COLO668 (cell line): ENCODE results near the gene COPE.
"Not testable (repeated sequence)": the region's sequence is repeated elsewhere in the genome, so short reads cannot be mapped to it uniquely, and the experiment has no call there.

Experiments used
- DNase-seq: peaks from one replicate; lab custom pipeline; 2025; ENCODE audit not compliant: unreplicated experiment; lab: John Stamatoyannopoulos, UW

The COPE gene

GRCh38 chr19:18910010-18910409 is 9.2 kb downstream of the COPE start:
- no peak for DNase-seq

DNA sequence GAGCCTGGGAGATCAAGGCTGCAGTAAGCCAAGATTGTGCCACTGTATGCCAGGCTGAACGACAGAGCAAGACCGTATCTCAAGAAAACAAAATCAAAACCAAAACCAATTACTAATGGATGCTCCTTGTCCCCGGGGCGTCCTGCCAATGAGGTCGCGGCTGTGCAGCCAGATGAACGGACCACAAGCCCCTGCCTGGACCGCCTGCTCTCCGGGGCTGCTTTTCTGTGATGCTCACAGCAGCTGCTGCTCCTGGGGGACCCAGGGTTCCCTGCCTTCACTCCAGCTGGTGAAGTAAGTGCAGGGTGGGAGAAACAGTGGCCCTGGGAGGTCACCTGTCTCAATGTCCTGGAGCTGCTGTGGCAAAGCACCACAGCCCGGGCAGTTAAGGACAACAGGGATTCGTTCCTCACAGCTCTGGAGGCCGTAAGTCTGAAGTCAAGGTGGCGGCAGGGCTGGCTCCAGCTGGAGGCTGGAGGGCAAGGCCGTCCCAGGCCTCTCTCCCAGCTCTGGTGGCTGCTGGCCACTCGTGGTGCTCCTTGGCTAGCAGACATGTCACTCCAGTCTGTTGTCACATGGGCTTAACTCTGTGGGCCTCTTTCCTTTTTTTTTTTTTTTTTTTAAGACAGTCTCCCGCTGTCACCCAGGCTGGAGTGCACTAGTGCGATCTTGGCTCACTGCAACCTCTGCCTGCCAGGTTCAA is 10.1 kb downstream of the COPE start:
- DNase-seq = no peak

DNA sequence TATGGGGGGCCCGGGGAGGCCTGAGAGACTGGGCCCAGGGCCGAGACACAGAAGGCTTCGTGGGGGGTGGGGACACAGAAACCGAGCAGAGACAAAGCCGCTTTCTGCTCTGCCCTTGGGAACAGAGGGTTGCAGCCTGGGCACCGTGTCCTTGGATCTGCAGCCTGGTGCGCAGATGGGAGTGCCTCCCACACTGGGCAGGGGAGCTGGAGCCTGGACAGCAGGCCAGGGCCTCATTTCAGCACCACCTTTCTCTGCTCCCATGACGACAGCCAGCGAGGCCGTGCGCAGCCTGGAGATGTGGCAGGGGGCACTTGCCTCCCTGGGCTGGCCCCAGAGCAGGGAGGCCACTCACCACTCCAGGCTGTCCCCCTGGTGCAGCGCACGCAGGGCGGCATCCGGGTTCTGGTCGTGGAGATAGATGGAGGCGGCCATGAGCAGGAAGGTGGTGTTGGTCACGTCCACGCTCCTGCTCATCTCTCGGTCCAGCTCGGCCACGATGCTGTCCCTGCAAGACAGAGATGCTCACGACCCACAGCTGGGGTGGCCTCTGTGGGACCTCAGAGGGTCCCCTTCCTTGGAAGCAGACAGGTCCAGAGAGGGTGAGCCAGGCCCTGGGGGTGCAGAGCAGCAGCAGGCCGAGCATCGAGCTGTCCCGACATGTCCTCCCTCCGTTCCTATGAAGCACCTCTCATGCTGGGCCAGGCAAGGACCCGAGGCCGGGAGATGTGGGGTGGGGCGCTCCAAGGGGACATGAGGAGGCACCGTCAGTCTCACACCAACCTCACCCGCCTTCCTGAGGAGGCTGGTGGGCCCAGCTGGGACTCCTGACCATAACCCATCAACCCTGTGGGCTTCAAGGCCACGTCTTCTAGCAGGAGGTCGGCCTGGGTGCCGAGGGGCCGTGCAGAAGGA is 12.3 kb downstream of the COPE start:
- DNase-seq = no peak

DNA sequence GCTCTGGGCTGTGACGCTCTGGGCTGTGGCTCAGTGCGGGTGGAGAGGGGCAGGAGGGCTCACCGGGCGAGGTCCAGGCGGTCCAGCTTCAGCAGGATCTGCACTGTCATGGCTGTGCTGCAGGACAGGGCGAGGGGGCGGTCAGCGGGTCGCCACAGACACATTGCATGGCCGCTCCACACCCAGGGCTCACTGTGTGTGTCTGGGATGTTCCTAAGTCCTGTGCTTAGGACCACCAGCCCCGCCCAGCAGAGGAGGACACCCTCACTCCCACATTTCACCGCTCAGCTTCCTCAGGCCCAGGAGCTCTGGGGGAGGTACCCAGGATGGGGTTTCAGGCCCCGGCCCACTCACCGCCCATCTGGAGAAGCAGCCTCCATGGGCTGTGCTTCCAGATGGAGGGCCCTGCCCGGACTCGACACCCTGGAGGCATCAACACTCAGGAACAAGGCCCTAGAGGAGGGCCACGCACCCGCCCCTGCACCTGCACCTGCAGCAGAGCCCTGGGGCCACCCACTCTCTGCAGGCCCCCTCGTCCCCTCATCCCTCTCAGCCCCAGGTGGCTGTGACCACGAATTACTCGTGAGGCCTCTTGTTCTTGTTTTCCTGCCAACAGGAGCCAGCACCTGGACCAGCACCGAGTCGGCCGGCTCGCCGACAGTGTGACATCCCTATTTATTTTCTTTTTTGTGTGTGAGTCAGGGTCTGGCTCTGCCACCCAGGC is 13.5 kb downstream of the COPE start:
- no peak for DNase-seq

DNA sequence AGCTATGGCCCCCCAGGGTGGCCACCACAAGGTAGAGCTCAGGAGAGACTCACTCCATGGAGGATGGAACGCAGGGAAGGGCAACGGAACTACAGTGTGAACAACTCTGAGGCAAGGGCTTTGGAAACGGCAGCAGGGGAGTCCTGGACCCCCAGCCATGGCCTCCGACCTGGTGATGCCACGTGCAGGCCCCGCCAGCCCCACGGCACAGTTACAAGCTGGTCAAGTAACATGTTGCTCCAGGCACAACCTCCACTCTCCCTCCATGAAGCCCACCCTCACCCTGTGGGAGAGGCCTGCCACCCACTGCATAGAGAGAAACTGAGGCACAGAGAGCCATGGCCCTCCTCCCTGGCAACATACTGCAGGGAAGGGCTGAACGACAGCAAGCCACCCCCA is 14.1 kb downstream of the COPE start:
- no peak for DNase-seq

DNA sequence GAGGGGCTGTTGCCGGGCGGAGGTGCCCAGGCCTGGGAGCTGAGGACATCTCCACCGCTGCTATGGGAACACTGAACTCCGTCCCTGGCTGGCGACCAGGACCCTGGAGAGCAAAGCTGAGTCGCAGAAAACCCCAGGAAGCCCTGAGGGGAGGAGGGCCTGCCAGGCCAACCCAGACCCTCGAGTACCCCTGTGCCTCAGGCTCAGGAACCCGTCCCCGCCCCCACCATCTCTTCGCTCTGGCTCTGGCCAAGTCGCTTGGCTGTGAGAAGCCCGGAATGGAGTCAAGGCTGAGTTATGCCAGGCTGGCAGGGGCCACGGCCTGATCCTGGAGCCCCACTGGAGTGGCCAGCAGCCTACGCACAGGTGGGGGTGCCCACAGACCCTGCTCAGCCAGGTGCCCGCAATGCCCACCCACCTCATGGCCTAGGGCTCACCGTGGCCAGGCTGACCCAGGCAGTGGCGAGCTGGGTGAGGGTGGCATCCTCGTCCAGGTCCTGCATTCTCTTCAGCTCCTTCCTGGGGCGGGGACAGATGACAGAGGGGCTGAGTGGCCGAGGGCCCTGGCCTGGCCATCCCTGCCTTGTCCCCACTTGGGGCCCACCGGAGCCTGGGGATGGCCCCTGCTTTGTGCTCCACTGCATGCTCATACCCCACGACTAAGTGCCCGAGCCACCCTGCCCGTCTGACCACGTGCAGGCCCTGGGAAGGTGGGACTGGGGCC is 14.7 kb downstream of the COPE start:
- no peak for DNase-seq

GRCh38 chr19:18903156-18904037 is 15.8 kb downstream of the COPE start:
- no peak for DNase-seq

- not testable (repeated sequence) for DNase-seq
These were observed 16.7 kb downstream of the COPE start for GRCh38 chr19:18902519-18902918.

DNA sequence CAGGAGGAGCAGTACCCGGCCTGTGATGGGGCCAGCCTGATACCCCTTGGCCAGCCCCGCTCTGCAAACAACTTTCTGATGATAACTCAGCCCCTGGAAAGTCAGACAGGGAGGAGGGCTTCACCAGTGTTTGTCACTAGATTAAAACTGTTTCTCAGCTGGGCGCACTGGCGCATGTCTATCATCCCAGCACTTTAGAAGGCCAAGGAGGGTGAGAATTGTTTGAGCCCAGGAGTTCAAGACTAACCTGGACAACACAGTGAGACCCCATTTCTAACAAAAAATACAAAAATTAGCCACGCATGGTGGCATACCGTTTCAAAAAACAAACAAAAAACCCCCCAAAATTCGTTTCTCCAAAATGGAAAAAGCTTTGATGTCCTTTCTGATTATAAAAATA is 17.7 kb downstream of the COPE start:
- DNase-seq = no peak

GRCh38 chr19:18900700-18901481 is 18.3 kb downstream of the COPE start:
- DNase-seq = no peak

- DNase-seq = no peak
These were observed 19.3 kb downstream of the COPE start for GRCh38 chr19:18899624-18900560.

DNA sequence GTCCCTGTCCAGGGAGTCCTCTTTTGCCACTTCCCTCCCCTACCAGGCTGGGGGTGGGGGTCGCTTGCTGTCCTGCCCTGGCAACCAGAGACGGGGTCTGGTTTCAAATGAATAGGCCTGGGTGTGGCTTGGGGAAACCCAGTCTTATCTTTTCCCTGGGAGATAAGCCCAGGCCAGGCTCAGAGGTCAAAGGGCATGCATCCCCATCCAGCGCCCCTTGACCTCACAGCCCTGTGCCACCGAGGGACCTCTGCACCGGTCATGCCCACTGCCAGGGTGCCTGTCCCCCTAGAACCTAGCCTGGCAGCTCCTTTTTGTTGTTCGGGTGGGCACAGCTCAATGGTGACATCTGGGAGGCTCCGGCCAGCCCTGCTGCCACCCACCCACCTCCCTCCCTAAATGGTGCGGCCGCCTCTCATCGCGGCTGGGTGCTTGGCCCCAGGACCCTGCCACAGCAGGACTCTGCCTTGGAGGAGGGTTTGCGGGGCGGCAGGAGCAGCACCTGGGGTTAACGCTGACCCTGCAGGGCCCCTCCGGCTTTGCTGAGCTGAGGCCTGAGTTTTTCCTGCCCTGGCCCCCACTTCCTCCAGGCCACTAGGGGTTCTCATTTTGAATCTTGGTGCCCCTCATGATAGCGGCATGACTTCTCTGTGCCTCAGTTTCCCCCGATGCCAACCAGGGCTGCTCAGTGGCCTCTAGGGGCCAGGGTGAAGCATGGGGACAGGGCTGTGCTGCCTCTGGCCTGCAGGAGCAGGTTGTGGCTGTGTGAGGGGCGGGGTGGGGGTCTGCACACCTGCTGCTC is 20.4 kb downstream of the COPE start:
- DNase-seq = no peak

- no peak for DNase-seq
These were observed 21.0 kb downstream of the COPE start for GRCh38 chr19:18898081-18898606.

DNA sequence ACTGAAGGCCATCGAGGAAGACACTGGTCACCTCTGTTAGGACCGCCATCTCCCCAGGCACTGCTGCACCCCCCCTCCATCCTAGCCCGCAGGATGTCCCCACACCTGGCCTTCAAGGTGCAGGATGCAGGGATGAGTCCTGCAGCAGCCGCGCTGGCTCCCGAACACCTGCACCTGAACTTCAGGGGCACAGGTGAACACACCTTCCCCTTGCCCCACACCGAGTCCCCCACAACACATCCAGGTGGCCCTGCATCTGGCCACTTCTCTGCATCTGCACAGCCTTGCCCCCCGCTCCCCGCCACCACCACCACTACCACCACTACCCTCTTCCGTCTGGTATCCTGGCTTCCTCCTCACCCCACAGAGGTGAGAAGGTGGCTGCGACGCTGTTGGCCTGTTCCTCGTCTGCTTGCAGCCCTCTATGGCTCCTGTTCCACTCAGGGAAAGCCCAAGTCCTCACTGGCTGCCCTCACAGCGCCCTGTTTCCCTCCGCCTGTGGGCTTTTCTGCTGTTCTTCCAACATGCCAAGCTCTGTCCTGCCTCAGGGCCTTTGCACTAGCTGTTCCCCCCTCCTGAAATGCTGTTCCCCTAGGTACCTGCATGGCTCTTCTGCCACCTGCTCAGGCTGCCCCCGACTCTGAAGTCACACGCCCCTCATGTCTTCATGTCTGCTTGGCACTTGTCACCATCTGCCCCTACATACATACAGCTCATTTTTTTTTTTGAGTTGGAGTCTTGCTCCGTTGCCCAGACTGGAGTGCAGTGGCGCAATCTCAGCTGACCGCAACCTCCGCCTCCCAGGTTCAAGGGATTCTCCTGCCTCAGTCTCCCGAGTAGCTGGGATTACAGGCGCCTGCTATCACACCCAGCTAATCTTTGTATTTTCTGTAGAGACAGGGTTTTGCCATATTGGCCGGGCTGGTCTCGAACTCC is 21.8 kb downstream of the COPE start:
- no peak for DNase-seq

GRCh38 chr19:18896421-18896841 is 22.8 kb downstream of the COPE start:
- peak; percentile 5 for DNase-seq

DNA sequence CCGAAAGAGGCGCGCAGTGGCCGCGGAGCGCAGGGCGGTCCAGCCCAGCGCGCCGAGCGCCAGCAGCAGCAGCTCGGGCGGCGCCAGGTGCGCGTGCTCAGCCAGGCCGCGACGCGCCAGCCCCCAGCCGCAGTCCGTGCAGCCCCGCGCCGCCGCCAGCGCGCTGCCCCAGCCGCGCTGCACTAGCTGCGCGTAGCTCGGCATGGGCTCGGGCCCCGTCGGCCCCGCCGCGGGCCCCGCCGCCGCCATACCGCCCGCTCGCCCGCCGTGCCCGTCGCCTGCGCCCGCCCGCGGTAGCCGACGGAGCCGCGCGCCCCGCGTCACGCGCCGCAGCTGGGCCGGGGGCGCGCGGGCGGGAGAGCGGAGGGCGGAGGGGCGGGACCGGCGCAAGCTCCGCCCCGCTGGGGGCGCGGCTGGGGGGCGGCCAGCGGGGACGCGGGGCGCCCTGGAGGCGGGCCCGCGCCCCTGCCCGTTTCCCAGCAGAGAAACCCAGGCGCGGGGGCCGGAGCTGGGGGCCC is 23.3 kb downstream of the COPE start, which contains the start of gene CERS1:
TSS of gene CERS1 (minus strand) at position 335 of the 518 bp plus-strand sequence. CDS start at position 249, 86 bp downstream.
- peak; percentile 31 for DNase-seq
